GM21786 (cell line): Measurements from ENCODE around the gene SLC30A5.
"Not testable (repeated sequence)": the region's sequence is repeated elsewhere in the genome, so short reads cannot be mapped to it uniquely, and the experiment has no call there.

Experiments
- ATAC-seq: cut with Tn5 transposase; IDR thresholded peaks from one replicate; pipeline ENCODE4 v1.9.1; 2021; ENCODE audit not compliant: unreplicated experiment

SLC30A5 gene

DNA sequence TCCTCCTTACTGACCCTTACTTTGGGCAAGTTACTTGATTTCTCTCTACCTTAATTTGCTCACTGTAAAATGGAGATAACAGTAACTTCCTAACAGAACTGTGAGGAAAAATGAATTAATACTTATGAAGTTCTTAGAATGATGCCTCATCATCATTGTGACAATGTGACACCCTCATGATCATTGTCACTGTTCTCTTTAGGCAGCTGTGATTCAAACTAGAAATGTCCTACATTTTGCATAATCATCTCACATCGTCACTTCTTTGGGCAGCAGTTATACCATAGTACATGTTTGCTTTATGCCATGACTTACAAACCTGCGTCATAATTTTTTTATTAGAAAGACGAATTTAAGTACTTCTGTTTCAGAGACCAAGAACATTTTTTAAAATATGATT is 9.7 kb downstream of the SLC30A5 start:
- no peak for ATAC-seq

- peak; percentile 94 for ATAC-seq
These were observed 12.4 kb downstream of the SLC30A5 start for GRCh38 chr5:69105996-69106906.

GRCh38 chr5:69108367-69108766 is 14.6 kb downstream of the SLC30A5 start:
- ATAC-seq, result not testable (repeated sequence)

DNA sequence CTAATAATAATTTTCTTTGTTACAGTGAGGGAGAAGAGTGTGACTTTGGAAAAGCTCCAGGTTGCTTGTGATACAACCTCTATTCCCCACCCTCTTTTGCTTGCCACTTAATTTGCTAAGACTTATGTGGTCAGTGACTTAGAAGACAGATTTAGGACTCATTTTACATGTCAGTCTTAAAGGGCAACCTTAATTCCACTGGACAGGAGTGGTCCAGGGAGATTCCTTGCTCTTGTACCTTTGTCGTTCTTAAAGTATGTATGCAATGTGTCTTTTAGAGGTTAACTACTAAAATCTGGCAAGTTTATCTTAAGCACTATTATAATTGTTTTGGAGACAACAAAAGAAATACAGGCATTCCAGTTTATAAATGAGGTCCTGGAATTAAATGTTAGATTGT is 20.0 kb downstream of the SLC30A5 start:
- no peak for ATAC-seq

DNA sequence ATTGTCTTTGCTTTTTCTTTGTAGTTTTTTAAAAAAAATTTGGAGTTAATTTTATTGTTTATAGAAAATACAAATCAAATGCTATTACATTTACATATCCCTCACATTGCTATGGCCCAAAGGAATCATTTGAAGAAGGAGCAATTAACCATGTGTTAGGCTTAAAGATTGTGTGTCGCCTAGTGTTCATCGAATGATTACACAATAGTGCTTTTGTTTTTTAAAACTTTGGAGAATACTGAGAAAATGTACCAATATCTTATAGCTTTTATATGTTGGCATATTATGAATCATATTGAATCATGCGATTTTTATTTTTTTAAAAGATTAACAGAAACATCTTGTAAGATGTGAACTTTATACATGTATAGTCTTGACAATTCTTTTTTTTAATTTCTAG is 21.7 kb downstream of the SLC30A5 start:
- no peak for ATAC-seq

DNA sequence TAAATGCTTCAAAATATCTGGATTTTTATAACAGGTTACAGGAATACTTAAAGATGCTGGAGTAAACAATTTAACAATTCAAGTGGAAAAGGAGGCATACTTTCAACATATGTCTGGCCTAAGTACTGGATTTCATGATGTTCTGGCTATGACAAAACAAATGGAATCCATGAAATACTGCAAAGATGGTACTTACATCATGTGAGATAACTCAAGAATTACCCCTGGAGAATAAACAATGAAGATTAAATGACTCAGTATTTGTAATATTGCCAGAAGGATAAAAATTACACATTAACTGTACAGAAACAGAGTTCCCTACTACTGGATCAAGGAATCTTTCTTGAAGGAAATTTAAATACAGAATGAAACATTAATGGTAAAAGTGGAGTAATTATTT is 35.6 kb downstream of the SLC30A5 start:
- no peak for ATAC-seq

- no peak for ATAC-seq
These were observed 36.4 kb downstream of the SLC30A5 start for GRCh38 chr5:69130241-69130640.

- ATAC-seq, result no peak
These were observed 37.5 kb downstream of the SLC30A5 start for GRCh38 chr5:69131304-69131703.

DNA sequence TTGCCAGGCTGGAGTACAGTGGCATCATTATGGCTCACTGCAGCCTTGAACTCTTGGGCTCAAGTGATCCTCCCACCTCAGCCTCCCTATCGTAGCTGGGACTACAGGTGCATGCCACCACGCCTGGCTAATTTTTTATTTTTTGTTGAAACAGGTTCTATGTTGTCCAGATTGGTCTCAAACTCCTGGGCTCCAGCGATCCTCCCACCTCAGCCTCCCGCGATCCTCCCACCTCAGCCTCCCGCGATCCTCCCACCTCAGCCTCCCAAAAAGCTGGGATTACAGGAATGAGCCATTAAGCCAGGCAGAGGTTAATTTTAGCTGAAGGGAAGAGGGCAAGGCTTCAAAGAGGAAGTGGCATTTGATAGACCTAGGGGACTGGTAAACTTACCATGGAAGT is 40.3 kb downstream of the SLC30A5 start:
- no peak for ATAC-seq

DNA sequence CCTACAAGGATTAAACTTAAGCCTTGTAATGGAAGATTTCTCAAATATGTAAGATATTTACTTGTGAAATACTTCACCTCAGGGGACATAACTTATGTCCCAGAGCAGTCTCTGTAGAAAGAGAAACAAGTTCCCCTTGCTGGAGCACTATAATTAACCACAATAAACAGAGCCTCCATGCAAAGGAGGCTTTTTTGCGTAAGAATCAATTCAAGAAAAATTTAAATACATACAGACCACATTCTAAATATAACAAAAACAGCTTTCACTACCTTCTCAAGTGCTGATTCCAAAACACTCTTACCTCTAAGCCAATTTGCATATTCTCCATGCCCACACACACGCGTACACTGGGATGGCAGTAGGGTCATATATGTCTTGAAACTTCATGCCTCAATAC is 42.5 kb downstream of the SLC30A5 start:
- ATAC-seq, result peak; percentile 88

- not testable (repeated sequence) for ATAC-seq
These were observed 43.4 kb downstream of the SLC30A5 start for GRCh38 chr5:69137208-69137607.

DNA sequence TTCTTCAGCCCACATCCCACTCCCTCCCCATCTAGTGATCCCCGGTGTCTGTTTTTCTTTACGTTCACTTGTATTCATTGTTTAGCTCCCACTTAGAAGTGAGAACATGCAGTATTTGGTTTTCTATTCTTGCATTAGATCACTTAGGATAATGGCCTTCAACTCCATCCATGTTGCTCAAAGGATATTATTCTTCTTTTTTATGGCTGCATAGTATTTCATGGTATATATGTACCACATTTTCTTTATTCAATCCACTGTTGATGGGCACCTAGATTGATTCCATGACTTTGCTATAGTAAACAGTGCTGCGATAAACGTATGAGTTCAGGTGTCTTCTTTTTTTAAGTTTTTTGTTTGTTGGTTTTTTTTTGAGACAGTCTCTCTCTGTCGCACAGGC is 44.0 kb downstream of the SLC30A5 start:
- ATAC-seq, result no peak

- ATAC-seq, result no peak
These were observed 45.0 kb downstream of the SLC30A5 start for GRCh38 chr5:69138766-69139165.

DNA sequence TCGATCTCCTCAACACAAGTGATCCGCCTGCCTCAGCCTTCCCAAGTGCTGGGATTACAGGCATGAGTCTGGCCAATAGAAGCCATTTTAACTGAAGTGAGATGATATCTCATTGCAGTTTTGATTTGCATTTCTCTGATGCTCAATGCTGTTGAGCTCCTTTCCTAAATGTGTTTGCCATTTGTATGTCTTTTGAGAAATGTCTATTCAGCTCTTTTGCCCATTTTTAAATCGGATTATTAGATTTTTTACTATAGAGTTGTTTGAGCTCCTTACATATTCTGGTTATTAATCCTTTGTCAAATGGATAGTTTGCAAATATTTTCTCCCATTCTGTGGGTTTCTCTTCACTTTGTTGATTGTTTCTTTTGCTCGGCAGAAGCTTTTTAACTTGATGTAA is 46.4 kb downstream of the SLC30A5 start:
- not testable (repeated sequence) for ATAC-seq

- no peak for ATAC-seq
These were observed 47.0 kb downstream of the SLC30A5 start for GRCh38 chr5:69140827-69141226.

GRCh38 chr5:69148576-69148975 is 54.8 kb downstream of the SLC30A5 start:
- ATAC-seq, result not testable (repeated sequence)

- ATAC-seq, result no peak
These were observed 55.3 kb downstream of the SLC30A5 start for GRCh38 chr5:69148981-69149675.

DNA sequence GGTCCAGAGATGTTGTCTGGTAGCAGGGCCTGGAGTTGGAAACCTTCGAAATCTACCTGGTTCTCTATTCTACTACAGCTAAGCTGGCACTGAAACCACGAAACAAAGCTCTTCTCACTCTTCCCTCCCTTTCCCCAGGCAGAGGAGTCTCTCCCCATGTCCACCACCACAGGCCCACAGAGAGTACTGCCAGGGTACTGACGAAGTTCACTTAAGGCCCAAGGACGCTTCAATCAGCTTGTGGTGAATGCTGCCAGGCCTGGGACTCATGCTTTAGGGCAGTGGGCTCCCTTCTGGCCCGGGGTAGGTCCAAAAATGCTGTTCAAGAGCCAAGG is 55.8 kb downstream of the SLC30A5 start:
- ATAC-seq, result no peak

GRCh38 chr5:69152731-69153130 is 58.9 kb downstream of the SLC30A5 start:
- no peak for ATAC-seq

DNA sequence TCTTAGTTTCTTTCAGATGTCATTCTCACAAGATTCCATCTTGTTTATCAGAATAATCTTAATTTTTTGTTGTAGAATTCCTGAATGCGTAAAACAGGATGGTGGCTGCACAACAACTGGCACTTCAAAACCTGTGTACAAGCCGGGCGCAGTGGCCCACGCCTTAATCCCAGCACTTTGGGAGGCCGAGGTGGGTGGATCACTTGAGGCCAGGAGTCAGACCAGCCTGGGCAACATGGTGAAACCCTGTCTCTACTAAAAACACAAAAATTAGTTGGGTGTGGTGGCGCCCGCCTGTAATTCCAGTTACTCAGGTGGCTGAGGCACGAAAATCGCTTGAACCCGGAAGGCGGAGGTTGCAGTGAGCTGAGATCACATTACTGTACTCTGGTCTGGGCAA is 62.6 kb downstream of the SLC30A5 start:
- no peak for ATAC-seq

- ATAC-seq, result no peak
These were observed 64.2 kb downstream of the SLC30A5 start for GRCh38 chr5:69158039-69158438.

DNA sequence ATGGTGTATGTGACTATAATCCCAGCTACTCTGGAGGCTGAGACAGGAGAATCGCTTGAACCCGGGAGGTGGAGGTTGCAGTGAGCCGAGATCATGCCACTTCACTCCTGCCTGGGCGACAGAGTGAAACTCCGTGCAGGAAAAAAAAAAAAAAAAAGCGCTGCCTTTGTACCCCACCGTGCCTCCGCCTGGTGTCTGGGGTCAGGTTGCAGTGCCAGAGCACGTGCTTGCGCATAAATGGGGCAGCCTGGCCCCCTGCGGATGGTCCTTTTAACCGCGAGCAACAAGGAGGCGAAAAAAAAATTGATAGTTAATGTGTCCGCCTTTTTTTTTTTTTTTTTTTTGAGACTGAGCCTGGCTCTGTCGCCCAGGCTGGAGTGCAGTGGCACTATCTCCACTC is 66.8 kb downstream of the SLC30A5 start:
- ATAC-seq, result no peak
